Forelimb muscle (tissue), 1 donor: ENCODE results near the gene OR6A2. TPM values are rescaled to one million over a fixed set of nuclear protein-coding genes. Genes with fewer than 3 reads are reported as not detected.

ENCODE experiments used
- DNase-seq: peaks from one replicate; pipeline ENCODE4 v3.0.0-alpha.2; 2013; ENCODE audit warnings: low read depth
- polyA plus RNA-seq: library from polyadenylated mRNA; unstranded; fragments of 120-200 nt; gene quantifications from one replicate; pipeline ENCODE4 v1.2.1, GENCODE V29; 2013; ENCODE audit not compliant: insufficient read length

Gene OR6A2
- polyA plus RNA-seq, 1 donor, result not detected

DNA sequence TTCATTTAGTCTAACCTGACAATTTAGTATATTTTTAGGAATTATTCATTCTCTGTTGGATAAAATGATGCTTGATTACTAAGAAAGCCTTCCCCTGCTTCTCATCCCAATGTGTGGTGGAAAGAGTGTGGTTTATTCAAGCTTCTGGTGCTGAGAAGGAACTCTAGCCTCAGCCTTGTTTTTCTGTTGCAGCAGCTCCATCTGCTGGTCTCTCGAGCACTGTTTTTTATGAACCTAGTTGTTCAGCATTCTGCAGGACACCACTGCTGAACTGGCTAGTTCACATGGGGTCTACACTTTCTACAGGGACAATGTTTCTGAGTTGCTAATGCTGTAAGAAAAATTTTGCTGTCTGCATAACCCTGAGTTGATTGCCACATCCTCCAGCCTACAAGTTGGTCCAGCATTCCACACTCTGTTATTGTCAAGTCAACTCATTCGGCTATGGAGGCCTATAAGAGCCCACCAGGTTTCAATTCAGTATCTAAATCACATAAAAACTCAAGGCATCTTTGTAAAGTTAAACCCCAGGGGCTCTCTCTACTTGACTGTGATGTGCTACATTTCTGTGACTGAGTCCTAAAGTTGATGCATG lies 42.0 kb downstream of the OR6A2 start:
- DNase-seq, result peak; percentile 29

DNA sequence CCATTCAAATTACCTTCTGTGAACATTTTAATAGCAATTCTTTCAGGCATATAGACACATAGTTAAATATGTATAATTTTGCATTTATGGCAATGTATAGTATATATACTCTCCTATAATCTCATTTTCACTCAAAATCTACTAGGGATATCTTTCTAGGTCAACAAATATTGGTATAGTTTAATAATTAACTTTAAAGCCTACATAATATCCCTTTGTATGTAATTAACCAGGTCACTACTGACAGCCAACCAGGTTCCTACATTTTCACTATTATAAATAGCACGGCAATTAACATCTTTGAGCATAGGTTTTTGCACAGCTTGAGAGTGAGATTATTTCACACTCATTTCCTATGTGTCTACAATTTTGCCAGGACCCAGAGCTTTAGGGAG lies 43.5 kb downstream of the OR6A2 start:
- DNase-seq, result no peak

DNA sequence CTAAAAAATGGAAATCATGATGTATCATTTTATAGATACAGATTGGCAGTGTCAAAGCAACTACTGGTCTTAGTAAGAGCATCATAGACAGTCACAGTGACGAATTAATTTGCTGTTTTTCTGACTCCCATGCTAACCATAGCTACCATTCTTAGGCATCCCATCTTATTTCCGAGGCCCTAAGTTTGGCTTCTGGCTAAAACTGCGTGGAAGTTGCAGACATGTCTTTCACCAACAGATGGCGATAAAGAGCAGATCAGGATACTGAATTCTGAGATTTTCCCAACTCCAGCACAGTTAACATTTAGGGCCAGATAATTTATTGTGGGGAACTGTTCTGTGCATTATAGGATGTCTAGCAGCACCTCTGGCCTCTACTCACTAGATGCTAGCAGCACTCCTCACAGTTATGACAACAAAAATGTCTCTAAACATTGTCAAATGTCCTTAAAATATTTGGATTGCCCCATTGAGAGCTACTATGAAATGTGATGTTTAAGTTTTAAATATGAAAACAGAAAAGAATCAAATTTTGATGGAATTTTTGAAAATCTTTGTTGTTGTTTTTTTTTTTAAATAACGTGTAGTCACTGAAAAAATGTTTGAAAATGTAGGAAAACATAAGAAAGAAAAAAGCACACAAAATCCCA lies 44.1 kb downstream of the OR6A2 start:
- DNase-seq, result no peak

DNA sequence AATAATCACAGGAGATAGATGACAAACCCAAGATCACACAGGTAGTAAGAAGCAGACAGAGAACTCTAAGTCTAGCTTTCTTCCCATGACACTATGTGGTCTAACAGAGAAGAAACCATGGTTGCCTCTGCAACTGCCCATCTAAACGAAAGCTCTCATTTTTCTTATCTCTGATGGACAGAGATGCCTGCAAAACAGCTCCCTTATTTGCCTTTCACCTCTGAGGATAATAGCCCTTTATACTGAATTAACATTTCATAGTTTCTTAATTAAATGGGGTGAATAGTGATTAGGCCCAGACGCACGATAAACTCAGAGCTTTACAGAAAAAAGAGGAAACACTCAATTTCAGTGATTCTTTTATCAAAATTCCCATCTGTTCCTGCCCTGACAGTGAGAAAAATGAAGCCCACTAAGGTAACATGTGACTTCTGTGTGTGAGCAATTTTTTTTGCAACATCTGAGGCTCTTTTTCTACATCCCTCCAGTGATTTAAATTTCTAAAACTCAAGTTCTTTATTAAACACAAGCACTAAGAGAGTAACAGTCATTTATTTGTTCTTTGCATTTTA lies 52.3 kb downstream of the OR6A2 start:
- no peak for DNase-seq

DNA sequence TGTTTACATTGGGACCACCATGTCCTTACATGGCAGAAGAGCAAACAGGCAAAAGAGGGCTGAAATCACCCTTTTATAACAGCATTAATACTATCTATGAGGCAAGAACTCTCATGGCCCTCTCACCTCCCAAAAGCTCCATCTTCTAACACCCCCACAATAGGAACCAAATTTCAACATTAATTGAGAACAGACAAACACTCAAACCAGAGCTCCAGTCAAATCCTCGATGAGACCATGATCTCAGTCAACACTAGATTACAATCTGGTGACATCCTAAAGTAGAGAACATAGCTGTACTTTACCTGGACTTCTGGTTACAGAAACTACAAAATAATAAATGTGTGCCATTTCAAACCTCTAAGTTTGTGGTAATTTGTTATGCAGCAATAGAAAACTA lies 52.9 kb downstream of the OR6A2 start:
- DNase-seq, result no peak

DNA sequence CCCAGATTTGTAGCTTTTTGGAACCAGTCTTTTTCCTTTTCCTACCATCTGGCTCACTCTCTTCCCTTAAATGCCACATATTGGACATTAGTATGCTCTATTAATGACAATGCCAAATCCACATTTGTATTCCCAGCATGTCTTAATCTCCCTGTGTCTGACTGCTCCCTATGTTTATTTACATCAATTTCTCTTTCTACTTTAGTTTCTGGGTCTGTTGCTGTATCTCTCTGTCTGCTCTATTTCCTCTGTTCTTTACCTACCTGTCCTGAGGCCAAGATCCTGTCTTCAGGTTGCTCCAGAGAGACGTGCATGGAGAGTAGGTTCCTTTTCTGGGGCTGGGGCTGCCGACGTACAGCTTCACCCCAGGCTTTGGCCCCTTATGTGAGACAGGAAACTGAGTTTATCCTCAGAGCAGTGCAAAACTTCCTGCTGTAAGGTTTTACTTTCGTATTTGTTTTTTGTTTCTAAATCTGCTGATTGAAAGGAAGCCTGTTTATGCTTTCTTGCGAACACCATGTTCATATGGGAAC lies 53.3 kb downstream of the OR6A2 start:
- no peak for DNase-seq

DNA sequence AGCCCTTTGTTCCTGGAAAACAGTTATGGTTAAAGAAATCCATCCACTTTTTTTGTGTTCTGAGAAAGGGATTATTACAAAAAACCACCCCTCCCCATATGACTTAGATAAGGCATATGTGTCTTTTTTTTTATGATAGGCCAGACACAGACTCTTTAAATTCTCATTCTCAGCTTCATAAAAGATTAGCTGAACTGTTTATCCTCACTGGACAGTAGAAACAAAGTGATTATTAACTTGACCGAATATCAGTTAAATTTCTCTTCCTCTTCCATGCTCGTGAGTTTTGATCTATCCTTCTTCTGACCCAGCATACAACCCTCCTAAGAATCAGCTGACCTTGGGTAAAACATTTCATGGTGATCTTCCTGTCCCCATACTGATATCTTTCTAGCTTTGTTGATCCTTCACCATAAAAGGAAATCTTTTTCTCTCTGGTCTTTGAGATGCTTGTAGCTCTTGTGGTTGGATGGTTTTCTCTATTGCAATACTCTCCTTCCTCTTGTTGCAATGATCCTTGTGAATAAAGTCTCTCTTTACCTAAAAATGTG lies 53.9 kb downstream of the OR6A2 start:
- DNase-seq, result no peak

DNA sequence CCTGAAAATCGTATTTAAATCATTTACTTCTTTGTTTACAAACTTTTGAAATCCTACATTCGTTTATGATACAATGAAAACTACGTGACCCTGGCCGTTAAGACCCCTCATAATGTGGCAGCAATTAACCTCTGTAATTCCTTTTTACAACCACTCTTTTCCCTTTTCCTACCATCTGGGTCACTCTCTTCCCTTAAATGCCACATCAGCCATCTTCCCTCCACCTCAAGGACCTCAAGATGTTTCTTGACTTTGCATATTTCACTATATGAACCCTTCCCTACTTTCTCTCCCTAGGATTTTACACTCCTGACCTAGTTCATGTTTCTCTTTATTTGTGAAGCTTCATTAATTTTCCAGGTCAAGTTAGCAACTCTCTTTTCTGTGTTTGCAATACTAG lies 54.5 kb downstream of the OR6A2 start:
- no peak for DNase-seq

DNA sequence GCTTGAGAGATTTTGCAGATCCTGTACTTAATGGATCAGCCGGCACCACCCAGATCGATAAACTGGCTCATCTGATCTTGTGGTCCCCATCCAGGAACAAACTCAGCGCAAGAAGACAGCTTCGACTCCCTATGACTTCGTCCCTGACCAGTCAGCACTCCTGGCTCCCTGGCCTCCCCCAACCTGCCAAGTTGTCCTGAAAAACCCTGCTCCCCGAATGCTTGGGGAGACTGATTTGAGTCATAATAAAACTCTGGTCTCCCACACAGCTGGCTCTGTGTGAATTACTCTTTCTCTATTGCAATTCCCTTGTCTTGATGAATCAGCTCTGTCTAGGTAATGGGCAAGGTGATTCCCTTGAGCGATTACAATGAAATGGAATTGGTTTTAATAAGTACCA lies 57.2 kb downstream of the OR6A2 start:
- DNase-seq, result no peak

Other genes starting within 250 kb of the OR6A2 start
- 22.0 TPM for gene RRP8, start 196.1 kb downstream of the OR6A2 start, polyA plus RNA-seq
- 150 TPM for gene ILK, start 195.9 kb downstream of the OR6A2 start, polyA plus RNA-seq
- gene TAF10, start 187.5 kb downstream of the OR6A2 start, polyA plus RNA-seq, result 120 TPM
- gene TPP1, start 180.3 kb downstream of the OR6A2 start, polyA plus RNA-seq, result 33.7 TPM
- gene DCHS1, start 143.9 kb downstream of the OR6A2 start, polyA plus RNA-seq, result 35.8 TPM
- 62.7 TPM for gene MRPL17, start 116.3 kb downstream of the OR6A2 start, polyA plus RNA-seq
- not detected for gene OR2AG2, start 27.7 kb downstream of the OR6A2 start, polyA plus RNA-seq
- 0.04 TPM for gene OR2AG1, start 16.7 kb downstream of the OR6A2 start, polyA plus RNA-seq
- gene OR10A5, start 46.0 kb upstream of the OR6A2 start, polyA plus RNA-seq, result not detected
- gene OR10A2, start 63.4 kb upstream of the OR6A2 start, polyA plus RNA-seq, result 0.05 TPM
- gene OR10A4, start 76.9 kb upstream of the OR6A2 start, polyA plus RNA-seq, result not detected
- not detected for gene OR2D2, start 92.8 kb upstream of the OR6A2 start, polyA plus RNA-seq
- gene OR2D3, start 121.3 kb upstream of the OR6A2 start, polyA plus RNA-seq, result not detected
- 0.49 TPM for gene ZNF215, start 126.7 kb upstream of the OR6A2 start, polyA plus RNA-seq
- gene ZNF214, start 220.7 kb upstream of the OR6A2 start, polyA plus RNA-seq, result 2.4 TPM
- gene NLRP14, start 220.8 kb upstream of the OR6A2 start, polyA plus RNA-seq, result not detected